Hepatocyte (in vitro differentiated cells): ENCODE results near the gene NAP1L4. TPM values are rescaled to one million over a fixed set of nuclear protein-coding genes. Genes with fewer than 3 reads are reported as not detected.

Experiments used
- DNase-seq: peaks from one replicate; pipeline ENCODE4 v3.0.0-alpha.2; 2016; ENCODE audit warnings: low spot score
- H2AFZ ChIP-seq: fragments of 200-600 bp; sonication (generic); 2 replicates; pipeline ENCODE4 v1.6.0; 2016; ENCODE audit warnings: antibody characterized with exemption, mild to moderate bottlenecking
- H3K27ac ChIP-seq: fragments of 200-600 bp; sonication (generic); 2 replicates; pipeline ENCODE4 v1.5.1; 2016; ENCODE audit warnings: mild to moderate bottlenecking
- H3K27me3 ChIP-seq: fragments of 200-600 bp; sonication (generic); 2 replicates; pipeline ENCODE4 v1.6.1; 2016
- H3K36me3 ChIP-seq: fragments of 200-600 bp; sonication (generic); replicated peaks from 2 replicates; pipeline ENCODE4 v1.5.1; 2016; ENCODE audit warnings: low read depth; ENCODE audit not compliant: insufficient read depth
- H3K4me1 ChIP-seq: fragments of 200-600 bp; sonication (generic); 2 replicates; pipeline ENCODE4 v1.5.1; 2016; ENCODE audit warnings: mild to moderate bottlenecking, moderate library complexity; ENCODE audit not compliant: insufficient read depth
- H3K4me2 ChIP-seq: fragments of 200-600 bp; sonication (generic); 2 replicates; pipeline ENCODE4 v1.6.0; 2016
- H3K4me3 ChIP-seq: fragments of 200-600 bp; sonication (generic); 2 replicates; pipeline ENCODE4 v1.5.1; 2016; ENCODE audit warnings: mild to moderate bottlenecking
- H3K79me2 ChIP-seq: fragments of 200-600 bp; sonication (generic); 2 replicates; pipeline ENCODE4 v1.6.0; 2017; ENCODE audit warnings: mild to moderate bottlenecking
- H3K9me2 ChIP-seq: fragments of 200-600 bp; sonication (generic); replicated peaks from 2 replicates; pipeline ENCODE4 v1.6.0; 2017; ENCODE audit warnings: mild to moderate bottlenecking; ENCODE audit not compliant: insufficient read depth
- H3K9me3 ChIP-seq: fragments of 200-600 bp; sonication (generic); 2 replicates; pipeline ENCODE4 v1.5.1; 2016; ENCODE audit warnings: low read depth, mild to moderate bottlenecking
- H4K20me1 ChIP-seq: fragments of 200-600 bp; sonication (generic); 2 replicates; pipeline ENCODE4 v1.6.0; 2016; ENCODE audit warnings: mild to moderate bottlenecking; ENCODE audit not compliant: insufficient read depth, poor library complexity, severe bottlenecking
- EZH2 ChIP-seq: fragments of 200-600 bp; sonication (generic); IDR thresholded peaks from 2 replicates; pipeline ENCODE4 v1.6.1; 2016; ENCODE audit warnings: antibody characterized with exemption, mild to moderate bottlenecking, borderline replicate concordance
- EZH2phosphoT487 ChIP-seq: fragments of 200-600 bp; sonication (generic); IDR thresholded peaks from one replicate; pipeline ENCODE4 v1.6.1; 2018; ENCODE audit warnings: antibody characterized with exemption, mild to moderate bottlenecking, low read depth, moderate library complexity; ENCODE audit not compliant: unreplicated experiment, severe bottlenecking
- WGBS: methylation state at CpG from one replicate; pipeline ENCODE4 v1.1.6; 2016; ENCODE audit warnings: low lambda C conversion rate; ENCODE audit errors: missing lambda C conversion rate; 5-methylcytosine and 5-hydroxymethylcytosine counted together
- polyA plus RNA-seq: library from polyadenylated mRNA; unstranded; fragments of >200 nt; fragmentation: Nextera tagmentation; extraction: Ambion mirVana; gene quantifications from 2 replicates; pipeline ENCODE4 v1.2.1, GENCODE V29; 2016
- total RNA-seq: library from RNA; depleted of rRNA; stranded (reverse); fragments of >200 nt; gene quantifications from 2 replicates; pipeline ENCODE4 v1.2.3, GENCODE V29; 2014
- TF ChIP-seq, protein P1 (sequence below): fragments of 200-600 bp; sonication (generic); IDR thresholded peaks from 2 replicates; pipeline ENCODE4 v1.5.1; 2016; ENCODE audit warnings: antibody characterized with exemption, mild to moderate bottlenecking; ENCODE audit not compliant: poor library complexity

The NAP1L4 gene
- total and polyA plus RNA-seq, 2 experiments from 2014 or later, result 79.0 to 118 TPM

DNA sequence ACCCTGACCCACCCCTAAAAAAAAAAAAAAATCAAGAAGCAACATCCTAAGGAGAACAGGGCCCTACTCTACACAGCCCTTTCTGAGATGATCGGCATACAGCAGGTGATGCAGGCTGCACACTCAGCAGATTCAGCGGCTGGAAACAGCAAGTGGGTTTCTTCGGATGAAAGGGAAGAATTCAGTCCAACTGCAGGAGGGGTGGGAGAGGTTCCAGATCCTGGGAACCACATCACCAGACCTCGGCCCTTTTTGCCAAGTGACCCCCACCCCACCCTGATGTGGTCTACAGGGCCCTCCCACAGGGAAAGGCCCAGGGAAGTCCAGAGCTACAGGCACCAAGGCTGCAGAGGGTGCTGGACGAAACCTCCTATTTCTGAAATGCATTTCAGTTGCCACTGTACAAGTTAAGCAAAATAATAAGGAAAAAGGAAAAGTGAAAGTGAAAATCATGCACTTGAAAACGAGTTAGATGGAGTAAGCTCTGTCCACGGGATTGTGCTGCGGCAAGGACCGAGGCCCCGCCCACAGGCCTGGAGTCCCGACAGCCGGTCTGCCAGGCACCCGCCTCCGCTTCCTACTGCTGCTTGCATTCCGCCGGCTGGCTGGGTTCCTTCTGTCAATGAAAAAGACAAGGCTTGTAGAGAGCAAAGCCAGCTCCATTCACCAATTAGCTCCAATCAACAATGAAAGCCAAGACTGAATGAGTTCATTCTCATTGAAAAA, 46.9 kb downstream of the NAP1L4 start:
- H3K4me2 ChIP-seq, result peak overlapping the region; percentile 57
- no peak for TF ChIP-seq EZH2phosphoT487
- TF ChIP-seq EZH2, result no peak
- TF ChIP-seq, protein P1, sequence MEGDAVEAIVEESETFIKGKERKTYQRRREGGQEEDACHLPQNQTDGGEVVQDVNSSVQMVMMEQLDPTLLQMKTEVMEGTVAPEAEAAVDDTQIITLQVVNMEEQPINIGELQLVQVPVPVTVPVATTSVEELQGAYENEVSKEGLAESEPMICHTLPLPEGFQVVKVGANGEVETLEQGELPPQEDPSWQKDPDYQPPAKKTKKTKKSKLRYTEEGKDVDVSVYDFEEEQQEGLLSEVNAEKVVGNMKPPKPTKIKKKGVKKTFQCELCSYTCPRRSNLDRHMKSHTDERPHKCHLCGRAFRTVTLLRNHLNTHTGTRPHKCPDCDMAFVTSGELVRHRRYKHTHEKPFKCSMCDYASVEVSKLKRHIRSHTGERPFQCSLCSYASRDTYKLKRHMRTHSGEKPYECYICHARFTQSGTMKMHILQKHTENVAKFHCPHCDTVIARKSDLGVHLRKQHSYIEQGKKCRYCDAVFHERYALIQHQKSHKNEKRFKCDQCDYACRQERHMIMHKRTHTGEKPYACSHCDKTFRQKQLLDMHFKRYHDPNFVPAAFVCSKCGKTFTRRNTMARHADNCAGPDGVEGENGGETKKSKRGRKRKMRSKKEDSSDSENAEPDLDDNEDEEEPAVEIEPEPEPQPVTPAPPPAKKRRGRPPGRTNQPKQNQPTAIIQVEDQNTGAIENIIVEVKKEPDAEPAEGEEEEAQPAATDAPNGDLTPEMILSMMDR, result no peak
- H3K27me3 ChIP-seq, result no peaks in the 10 kb centered on the region
- peaks cover 2% of the 10 kb centered on the region for H3K36me3 ChIP-seq
- 70% methylated on average over 16 of the region's 16 CpGs for WGBS
- H3K4me3 ChIP-seq, result no peak overlapping the region
- peaks cover 6% of the 10 kb centered on the region for H4K20me1 ChIP-seq
- H2AFZ ChIP-seq, result no peak overlapping the region
- H3K4me1 ChIP-seq, result no peaks in the 10 kb centered on the region
- H3K9me2 ChIP-seq, result no peaks in the 10 kb centered on the region
- no peaks in the 10 kb centered on the region for H3K79me2 ChIP-seq
- peak; percentile 85 for DNase-seq
- H3K27ac ChIP-seq, result peak overlapping the region; percentile 14
- H3K9me3 ChIP-seq, result no peaks in the 10 kb centered on the region

DNA sequence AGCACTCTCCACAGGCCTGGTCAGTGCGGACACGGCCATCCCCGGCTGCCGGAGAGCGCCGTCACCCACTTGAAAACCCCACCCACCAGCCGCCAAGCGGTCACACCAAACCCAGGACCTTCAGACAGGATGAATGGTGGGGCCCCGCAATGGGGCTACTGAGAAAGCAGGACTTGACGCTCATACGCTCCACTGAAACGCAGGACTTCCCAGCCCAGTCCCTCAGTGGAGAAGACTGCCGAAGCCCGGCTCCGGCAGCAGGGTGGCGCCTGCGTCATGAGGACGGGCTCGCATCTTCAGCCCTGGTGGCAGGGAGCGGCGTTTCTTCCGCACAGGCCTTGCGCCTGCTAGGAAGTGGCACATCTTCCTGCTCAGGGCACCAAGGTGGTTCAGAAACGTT, 47.6 kb downstream of the NAP1L4 start:
- no peaks in the 10 kb centered on the region for H3K79me2 ChIP-seq
- no peak overlapping the region for H3K4me3 ChIP-seq
- no peak overlapping the region for H2AFZ ChIP-seq
- 97% methylated on average over 24 of the region's 24 CpGs for WGBS
- H3K36me3 ChIP-seq, result no peaks in the 10 kb centered on the region
- H3K4me2 ChIP-seq, result no peak overlapping the region
- no peaks in the 10 kb centered on the region for H3K27me3 ChIP-seq
- H3K9me3 ChIP-seq, result no peaks in the 10 kb centered on the region
- H3K27ac ChIP-seq, result no peak overlapping the region
- H4K20me1 ChIP-seq, result peaks cover 6% of the 10 kb centered on the region
- DNase-seq, result no peak
- H3K9me2 ChIP-seq, result no peaks in the 10 kb centered on the region
- H3K4me1 ChIP-seq, result no peaks in the 10 kb centered on the region
- TF ChIP-seq EZH2phosphoT487 (no peak), EZH2 (no peak)
- TF ChIP-seq, protein P1, result no peak

DNA sequence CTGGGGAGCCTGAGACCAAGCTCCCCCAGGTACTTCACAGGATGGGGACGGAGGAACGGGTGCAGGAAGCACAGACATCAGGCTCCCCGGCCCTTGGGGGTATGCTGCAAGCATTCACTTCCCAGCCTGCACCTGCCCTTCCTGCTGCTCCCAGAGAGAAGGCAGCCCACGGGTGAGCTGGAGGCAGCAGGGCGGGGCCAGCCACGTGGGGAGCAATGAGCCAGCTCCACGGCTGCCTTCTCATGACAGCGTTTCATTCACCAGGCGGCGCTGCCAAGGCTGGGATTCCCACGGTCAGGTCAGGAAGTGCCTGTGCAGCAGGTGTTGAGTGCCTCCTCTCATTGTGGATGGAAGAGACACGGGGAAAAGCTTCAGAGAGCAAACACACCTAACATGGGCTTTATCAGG, 48.4 kb downstream of the NAP1L4 start:
- no peak overlapping the region for H3K27ac ChIP-seq
- no peaks in the 10 kb centered on the region for H3K79me2 ChIP-seq
- WGBS, result 86% methylated on average over 12 of the region's 12 CpGs
- H3K27me3 ChIP-seq, result no peaks in the 10 kb centered on the region
- no peaks in the 10 kb centered on the region for H3K36me3 ChIP-seq
- DNase-seq, result no peak
- TF ChIP-seq EZH2, result no peak
- TF ChIP-seq EZH2phosphoT487, result no peak
- TF ChIP-seq, protein P1, result no peak
- H4K20me1 ChIP-seq, result peaks cover 6% of the 10 kb centered on the region
- no peaks in the 10 kb centered on the region for H3K9me3 ChIP-seq
- H3K4me3 ChIP-seq, result no peak overlapping the region
- no peak overlapping the region for H3K4me2 ChIP-seq
- no peak overlapping the region for H2AFZ ChIP-seq
- no peaks in the 10 kb centered on the region for H3K9me2 ChIP-seq
- H3K4me1 ChIP-seq, result no peaks in the 10 kb centered on the region
